Smooth muscle cell (in vitro differentiated cells): ENCODE results near the gene HSFX3. TPM values are rescaled to one million over a fixed set of nuclear protein-coding genes. Genes with fewer than 3 reads are reported as not detected.

Experiments used
- DNase-seq: peaks from one replicate; lab custom pipeline; 2025; ENCODE audit not compliant: unreplicated experiment; lab: John Stamatoyannopoulos, UW
- H2AFZ ChIP-seq: fragments of 200-600 bp; sonication (generic); 2 replicates; pipeline ENCODE4 v1.6.0; 2016; ENCODE audit warnings: antibody characterized with exemption, low read depth, mild to moderate bottlenecking
- H3F3A ChIP-seq: fragments of 200-600 bp; sonication (generic); 2 replicates; pipeline ENCODE4 v1.6.0; 2017; ENCODE audit warnings: antibody characterized with exemption, low read depth
- H3K27ac ChIP-seq: fragments of 200-600 bp; sonication (generic); 2 replicates; pipeline ENCODE4 v1.5.1; 2016; ENCODE audit warnings: low read depth, mild to moderate bottlenecking
- H3K27me3 ChIP-seq: fragments of 200-600 bp; sonication (generic); 2 replicates; pipeline ENCODE4 v1.6.1; 2016; ENCODE audit warnings: low read depth, mild to moderate bottlenecking
- H3K36me3 ChIP-seq: fragments of 200-600 bp; sonication (generic); 2 replicates; pipeline ENCODE4 v1.5.1; 2016; ENCODE audit warnings: low read depth
- H3K4me1 ChIP-seq: fragments of 200-600 bp; sonication (generic); 2 replicates; pipeline ENCODE4 v1.5.1; 2016; ENCODE audit warnings: low read depth
- H3K4me2 ChIP-seq: fragments of 200-600 bp; sonication (generic); 2 replicates; pipeline ENCODE4 v1.6.0; 2016; ENCODE audit warnings: mild to moderate bottlenecking
- H3K4me3 ChIP-seq: fragments of 200-600 bp; sonication (generic); 2 replicates; pipeline ENCODE4 v1.5.1; 2016; ENCODE audit warnings: mild to moderate bottlenecking
- H3K79me2 ChIP-seq: fragments of 200-600 bp; sonication (generic); 2 replicates; pipeline ENCODE4 v1.6.0; 2016; ENCODE audit warnings: low read depth, mild to moderate bottlenecking
- H3K9ac ChIP-seq: fragments of 200-600 bp; sonication (generic); 2 replicates; pipeline ENCODE4 v1.6.0; 2016; ENCODE audit warnings: low read depth
- H3K9me3 ChIP-seq: fragments of 200-600 bp; sonication (generic); replicated peaks from 2 replicates; pipeline ENCODE4 v1.5.1; 2016; ENCODE audit warnings: low read depth
- H4K20me1 ChIP-seq: fragments of 200-600 bp; sonication (generic); 2 replicates; pipeline ENCODE4 v1.6.0; 2016; ENCODE audit warnings: low read depth
- CTCF ChIP-seq: fragments of 200-600 bp; sonication (generic); IDR thresholded peaks from 2 replicates; pipeline ENCODE4 v1.5.1; 2017; ENCODE audit warnings: borderline replicate concordance, mild to moderate bottlenecking, antibody characterized with exemption; ENCODE audit not compliant: insufficient read depth, poor library complexity, severe bottlenecking
- WGBS: methylation state at CpG from one replicate; pipeline ENCODE4 v1.1.7; 2016; ENCODE audit warnings: low lambda C conversion rate; 5-methylcytosine and 5-hydroxymethylcytosine counted together
- polyA plus RNA-seq: library from polyadenylated mRNA; unstranded; fragments of >200 nt; fragmentation: Nextera tagmentation; extraction: Ambion mirVana; gene quantifications from 2 replicates; pipeline ENCODE4 v1.2.1, GENCODE V29; 2016
- total RNA-seq: library from RNA; depleted of rRNA; stranded (reverse); fragments of >200 nt; gene quantifications from 2 replicates; pipeline ENCODE4 v1.2.3, GENCODE V29; 2014

The HSFX3 gene
- total and polyA plus RNA-seq, 2 experiments from 2014 or later, result not detected

- Histone ChIP-seq H3K27ac (no peak overlapping the region), H3K9me3 (no peaks in the 10 kb centered on the region), H3K4me3 (no peak overlapping the region), H3K36me3 (no peaks in the 10 kb centered on the region), H3K27me3 (no peaks in the 10 kb centered on the region), H4K20me1 (no peaks in the 10 kb centered on the region), H3K9ac (no peak overlapping the region), H3K4me2 (no peak overlapping the region), H3K79me2 (no peaks in the 10 kb centered on the region), H2AFZ (no peak overlapping the region), H3F3A (no peaks in the 10 kb centered on the region), H3K4me1 (peaks cover 3% of the 10 kb centered on the region)
- 58% methylated on average over 4 of the region's 4 CpGs for WGBS
- no peak for TF ChIP-seq CTCF
- DNase-seq, result no peak
Observed at GRCh38 chrX:149515954-149516602, 33.6 kb downstream of the HSFX3 start.

DNA sequence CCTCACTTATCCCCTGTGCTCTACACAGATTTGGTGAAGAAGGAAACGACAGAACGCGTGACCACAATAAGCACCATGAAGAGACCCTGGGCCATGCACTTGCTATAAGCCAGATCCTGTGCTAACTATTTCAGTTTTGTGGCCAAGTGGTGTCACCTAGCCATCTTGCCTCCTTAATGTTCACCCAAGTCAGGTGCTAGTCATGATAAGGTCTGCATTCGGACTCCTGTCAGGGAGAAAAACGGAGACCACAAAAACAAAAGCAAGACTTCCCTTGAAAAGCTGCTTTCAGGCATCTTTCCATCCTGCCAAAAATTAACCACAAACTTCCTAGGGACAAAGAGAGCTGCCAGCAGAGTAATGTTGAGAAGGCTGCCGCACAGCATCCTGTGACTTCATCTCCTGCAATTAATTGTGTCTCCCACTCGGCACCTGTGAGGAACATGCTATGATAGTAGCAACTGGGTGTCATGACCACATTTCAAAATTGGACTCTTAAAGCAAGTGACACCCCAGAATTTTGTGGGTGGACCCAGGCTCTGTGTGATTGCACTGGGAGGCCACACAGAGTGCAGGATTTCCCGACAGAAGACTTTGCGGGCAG is 35.8 kb downstream of the HSFX3 start:
- DNase-seq, result no peak
- Histone ChIP-seq H3K4me3 (no peak overlapping the region), H3K36me3 (no peaks in the 10 kb centered on the region), H3K9me3 (no peaks in the 10 kb centered on the region), H3F3A (no peaks in the 10 kb centered on the region), H3K79me2 (no peaks in the 10 kb centered on the region), H3K4me1 (peaks cover 2% of the 10 kb centered on the region), H3K4me2 (no peak overlapping the region), H3K9ac (no peak overlapping the region), H3K27ac (no peak overlapping the region), H4K20me1 (no peaks in the 10 kb centered on the region), H3K27me3 (no peaks in the 10 kb centered on the region), H2AFZ (no peak overlapping the region)
- TF ChIP-seq CTCF, result no peak
- WGBS, result 87% methylated on average over 9 of the region's 9 CpGs

DNA sequence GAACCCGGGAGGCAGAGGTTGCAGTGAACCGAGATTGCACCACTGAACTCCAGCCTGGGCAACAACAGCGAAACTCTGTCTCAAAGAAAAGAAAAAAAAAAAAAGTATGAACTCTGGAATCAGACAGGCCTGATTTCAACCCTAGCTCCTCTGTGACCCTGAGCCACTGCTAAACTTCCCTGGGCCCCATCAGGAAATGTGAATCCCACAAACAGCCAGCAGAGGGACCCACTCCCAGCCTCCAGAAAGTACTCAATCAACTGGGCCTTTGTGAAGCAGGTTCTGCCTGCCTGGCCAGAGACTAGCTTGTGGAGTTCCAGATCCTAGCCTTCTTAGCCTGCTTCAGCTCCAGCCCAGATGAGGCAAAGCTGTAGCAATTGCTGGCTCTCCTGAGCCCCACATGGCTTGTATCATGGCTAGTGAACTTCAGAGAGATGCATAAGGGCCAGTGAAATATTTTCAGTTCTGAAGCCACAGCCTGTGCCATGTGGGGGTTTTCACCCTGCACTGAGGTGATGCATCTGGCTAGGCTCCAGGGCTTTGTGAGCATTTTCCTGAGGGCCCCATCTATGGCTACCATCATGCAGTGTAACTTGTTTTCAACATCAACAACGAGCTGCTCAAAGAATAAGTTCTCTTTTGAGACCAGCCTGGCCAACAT is 37.4 kb downstream of the HSFX3 start:
- Histone ChIP-seq H3K4me2 (no peak overlapping the region), H3K9me3 (no peaks in the 10 kb centered on the region), H2AFZ (no peak overlapping the region), H3F3A (no peaks in the 10 kb centered on the region), H3K4me3 (no peak overlapping the region), H3K9ac (no peak overlapping the region), H3K27ac (peak overlapping the region; percentile 84), H3K27me3 (no peaks in the 10 kb centered on the region), H3K79me2 (no peaks in the 10 kb centered on the region), H4K20me1 (no peaks in the 10 kb centered on the region), H3K4me1 (no peaks in the 10 kb centered on the region), H3K36me3 (no peaks in the 10 kb centered on the region)
- peak; percentile 49 for TF ChIP-seq CTCF
- no peak for DNase-seq
- 71% methylated on average over 4 of the region's 4 CpGs for WGBS
